ENCODE data around the gene NANOG.
"Not testable (repeated sequence)": the region's sequence is repeated elsewhere in the genome, so short reads cannot be mapped to it uniquely, and the experiment has no call there.

The NANOG gene

DNA sequence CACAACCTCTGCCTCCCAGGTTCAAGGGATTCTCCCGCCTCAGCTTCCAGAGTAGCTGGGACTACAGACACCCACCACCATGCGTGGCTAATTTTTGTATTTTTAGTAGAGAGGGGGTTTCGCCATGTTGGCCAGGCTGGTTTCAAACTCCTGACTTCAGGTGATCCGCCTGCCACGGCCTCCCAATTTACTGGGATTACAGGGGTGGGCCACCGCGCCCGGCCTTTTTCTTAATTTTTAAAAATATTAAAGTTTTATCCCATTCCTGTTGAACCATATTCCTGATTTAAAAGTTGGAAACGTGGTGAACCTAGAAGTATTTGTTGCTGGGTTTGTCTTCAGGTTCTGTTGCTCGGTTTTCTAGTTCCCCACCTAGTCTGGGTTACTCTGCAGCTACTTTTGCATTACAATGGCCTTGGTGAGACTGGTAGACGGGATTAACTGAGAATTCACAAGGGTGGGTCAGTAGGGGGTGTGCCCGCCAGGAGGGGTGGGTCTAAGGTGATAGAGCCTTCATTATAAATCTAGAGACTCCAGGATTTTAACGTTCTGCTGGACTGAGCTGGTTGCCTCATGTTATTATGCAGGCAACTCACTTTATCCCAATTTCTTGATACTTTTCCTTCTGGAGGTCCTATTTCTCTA is at the start of gene NANOG:
Gene NANOG (plus strand): TSS at position 519 of the 645 bp plus-strand sequence. CDS start 213 bp downstream, outside the sequence.
- not testable (repeated sequence) for DNase-seq

DNA sequence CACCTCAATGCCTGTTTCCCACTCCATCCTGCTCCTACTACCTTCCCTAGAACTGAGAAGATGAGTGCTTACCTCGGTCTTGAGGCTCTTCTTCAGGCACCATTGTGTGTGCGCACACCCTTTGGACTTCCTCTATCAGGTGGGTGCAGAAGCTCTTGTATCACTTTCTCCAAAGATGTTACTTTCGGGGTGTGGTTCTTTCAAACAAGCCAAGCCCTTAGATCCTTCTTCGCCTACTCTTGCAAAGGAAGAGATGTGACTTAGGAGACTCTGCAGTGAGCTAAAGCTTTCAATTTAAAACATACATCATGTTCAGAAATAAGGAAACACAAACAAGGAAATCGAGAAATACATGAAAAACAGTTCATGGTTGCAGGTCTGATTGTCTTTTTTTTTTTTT is 42.0 kb upstream of the NANOG start, which contains the start of gene CLEC4C:
Gene CLEC4C (minus strand): TSS at position 130 of the 400 bp plus-strand sequence. CDS start 27 bp downstream, at position 103.
- no peak for DNase-seq

DNA sequence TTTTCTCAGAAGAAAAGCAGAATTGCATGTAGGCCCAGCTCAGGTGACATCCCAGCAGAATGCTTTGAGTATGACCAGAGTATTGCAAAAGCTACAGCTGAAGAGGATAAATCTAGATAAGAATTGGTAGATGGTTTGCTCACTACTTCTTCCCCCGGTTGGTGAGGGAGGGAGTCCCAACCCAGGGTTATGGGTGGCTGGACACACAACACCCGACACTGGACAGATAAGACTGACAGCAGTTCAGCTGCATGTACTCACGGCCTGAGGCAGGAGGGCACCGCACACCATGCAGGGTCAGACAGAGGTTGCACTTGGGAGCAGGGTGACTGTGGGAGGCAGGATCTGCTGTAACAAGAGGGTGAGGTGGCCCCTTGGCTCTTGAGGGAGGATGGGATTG is 40.4 kb upstream of the NANOG start:
- DNase-seq = no peak

DNA sequence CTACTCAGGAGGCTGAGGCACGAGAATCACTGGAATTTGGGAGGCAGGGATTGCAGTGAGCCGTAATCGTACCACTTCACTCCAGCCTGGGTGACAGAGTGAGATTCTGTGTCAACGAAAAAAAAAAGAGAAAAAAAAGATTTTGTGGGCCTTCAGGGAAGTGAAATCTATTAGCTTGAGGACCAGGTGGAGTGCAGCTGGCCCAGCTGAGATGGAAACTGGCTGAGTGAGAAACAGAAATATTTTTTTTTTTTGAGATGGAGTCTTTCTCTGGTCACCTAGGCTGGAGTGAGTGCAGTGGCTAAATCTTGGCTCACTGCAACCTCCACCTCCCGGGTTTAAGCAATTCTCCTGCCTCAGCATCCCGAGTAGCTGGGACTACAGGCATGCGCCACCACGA is 39.8 kb upstream of the NANOG start:
- DNase-seq = no peak

DNA sequence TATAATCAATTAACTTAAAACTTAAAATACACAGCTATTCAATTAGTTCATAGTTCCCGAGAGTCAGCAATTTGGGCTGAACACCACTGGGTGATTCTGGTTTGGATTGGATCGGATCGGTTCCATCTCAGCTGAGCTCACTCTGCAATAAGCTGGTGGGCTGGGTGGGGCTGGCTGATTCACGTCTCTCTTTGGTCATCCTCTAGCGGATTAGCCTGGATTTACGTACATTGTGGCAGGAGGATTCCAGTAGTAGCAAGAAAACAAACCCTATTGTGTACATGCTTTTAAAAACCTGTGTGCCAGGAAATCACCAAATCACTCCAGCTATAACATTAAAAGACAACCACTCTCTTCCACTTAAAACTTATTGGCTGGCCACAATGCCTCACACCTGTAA is 38.9 kb upstream of the NANOG start:
- DNase-seq = no peak

GRCh38 chr12:7751394-7751793 is 37.8 kb upstream of the NANOG start:
- no peak for DNase-seq

DNA sequence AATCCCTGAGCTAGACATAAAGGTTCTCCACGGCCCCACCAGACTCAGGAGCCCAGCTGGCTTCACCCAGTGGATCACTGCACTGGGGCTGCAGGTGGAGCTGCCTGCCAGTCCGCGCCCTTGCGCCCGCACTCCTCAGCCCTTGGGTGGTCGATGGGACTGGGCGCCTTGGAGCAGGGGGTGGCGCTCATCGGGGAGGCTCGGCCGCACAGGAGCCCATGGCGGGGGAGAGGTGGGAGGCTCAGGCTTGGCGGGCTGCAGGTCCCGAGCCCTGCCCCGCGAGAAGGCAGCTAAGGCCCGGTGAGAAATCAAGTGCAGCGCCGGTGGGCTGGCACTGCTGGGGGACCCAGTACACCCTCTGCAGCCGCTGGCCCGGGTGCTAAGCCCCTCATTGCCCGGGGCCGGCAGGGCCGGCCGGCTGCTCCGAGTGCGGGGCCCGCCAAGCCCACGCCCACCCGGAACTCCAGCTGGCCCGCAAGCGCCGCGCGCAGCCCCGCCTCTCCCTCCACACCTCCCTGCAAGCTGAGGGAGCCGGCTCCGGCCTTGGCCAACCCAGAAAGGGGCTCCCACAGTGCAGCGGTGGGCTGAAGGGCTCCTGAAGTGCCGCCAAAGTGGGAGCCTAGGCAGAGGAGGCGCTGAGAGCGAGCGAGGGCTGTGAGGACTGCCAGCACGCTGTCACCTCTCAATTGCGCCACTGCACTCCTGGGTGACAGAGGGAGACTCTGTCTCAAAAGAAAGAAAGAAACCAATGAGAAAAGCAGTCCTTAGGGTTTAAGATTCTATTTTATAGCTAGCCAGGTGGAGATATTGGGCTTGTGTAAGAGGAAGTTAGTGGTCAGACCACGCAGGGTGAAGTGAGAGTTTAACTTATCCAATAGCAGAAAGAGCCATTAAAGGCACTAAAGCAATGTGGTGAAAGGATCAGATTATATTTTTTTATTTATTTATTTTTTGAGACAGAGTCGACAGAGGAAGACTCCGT is 37.0 kb upstream of the NANOG start:
- not testable (repeated sequence) for DNase-seq

- not testable (repeated sequence) for DNase-seq
These were observed 33.5 kb upstream of the NANOG start for GRCh38 chr12:7755668-7756067.

DNA sequence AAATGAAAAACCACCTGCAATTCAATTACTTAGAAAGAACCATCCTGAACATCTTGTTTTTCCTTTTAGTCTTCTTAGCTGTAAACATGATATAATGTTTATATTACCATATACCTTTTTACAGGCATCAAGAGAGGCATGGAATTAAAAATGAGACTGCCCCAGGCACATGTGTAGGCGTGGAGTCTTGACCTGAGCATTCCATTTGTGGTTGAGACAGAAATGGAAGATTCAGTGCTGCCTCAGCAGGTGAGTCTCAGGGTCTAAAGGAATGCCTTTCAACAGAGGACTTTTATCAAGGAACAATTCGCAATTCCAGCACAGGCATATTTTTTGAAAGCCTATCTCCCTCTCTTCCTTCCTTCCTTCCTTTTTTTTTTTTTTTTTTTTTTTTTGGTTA is 32.2 kb upstream of the NANOG start:
- DNase-seq = no peak

- DNase-seq = no peak
These were observed 30.4 kb upstream of the NANOG start for GRCh38 chr12:7758766-7759140.

GRCh38 chr12:7769999-7770398 is 19.2 kb upstream of the NANOG start:
- DNase-seq = no peak

DNA sequence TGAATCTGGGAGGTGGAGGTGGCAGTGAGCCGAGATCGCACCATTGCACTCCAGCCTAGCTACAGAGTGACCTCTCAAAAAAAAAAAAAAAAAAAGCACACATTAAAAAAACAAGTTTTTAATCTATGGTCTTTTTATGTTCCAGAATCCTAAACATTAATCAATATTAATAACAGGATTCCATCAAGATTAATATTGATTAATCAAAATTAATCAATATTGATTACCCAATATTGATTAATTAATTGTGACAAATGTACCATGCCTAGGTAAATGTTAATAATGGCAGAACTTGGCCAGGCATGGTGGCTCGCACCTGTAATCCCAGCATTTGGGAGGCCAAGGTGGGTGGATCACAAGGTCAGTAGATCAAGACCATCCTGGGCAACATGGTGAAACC is 7.9 kb upstream of the NANOG start:
- no peak for DNase-seq

DNA sequence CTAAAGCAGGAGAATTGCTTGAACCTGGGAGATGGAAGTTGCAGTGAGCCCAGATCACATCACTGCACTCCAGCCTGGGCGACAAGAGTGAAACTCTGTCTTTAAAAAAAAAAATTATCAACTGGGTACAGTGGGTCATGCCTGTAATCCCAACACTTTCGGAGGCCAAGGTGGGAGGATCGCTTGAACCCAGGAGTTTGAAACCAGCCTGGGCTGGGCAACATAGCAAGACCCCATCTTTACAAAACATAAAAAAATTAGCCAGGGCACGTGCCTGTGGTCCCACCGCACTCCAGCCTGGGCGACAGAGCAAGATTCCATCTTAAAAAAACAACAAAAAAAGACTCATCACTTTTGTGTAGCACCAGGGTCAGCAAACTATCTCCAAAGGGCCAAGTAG is 7.1 kb upstream of the NANOG start:
- DNase-seq = no peak

DNA sequence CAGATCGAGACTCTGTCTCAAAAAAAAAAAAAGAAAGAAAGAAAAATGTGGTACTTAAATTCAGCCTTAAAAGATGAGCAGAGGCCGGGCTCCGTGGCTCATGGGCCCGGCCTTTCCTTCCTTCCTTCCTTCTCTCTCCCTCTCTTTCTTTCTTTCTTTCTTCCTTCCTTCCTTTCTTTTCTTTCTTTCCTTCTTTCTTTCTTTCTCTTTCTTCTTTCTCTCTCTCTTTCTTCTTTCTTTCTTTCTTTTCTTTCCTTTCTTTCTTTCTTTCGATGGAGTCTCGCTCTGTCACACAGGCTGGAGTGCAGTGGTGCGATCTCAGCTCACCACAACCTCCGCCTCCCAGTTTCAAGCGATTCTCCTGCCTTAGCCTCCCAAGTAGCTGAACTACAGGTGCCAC is 5.8 kb upstream of the NANOG start:
- DNase-seq = not testable (repeated sequence)

GRCh38 chr12:7784701-7785100 is 4.5 kb upstream of the NANOG start:
- no peak for DNase-seq

GRCh38 chr12:7787574-7788293 is 1.5 kb upstream of the NANOG start:
- no peak for DNase-seq

- DNase-seq = no peak
These were observed 925 bp upstream of the NANOG start for GRCh38 chr12:7788294-7788660.

DNA sequence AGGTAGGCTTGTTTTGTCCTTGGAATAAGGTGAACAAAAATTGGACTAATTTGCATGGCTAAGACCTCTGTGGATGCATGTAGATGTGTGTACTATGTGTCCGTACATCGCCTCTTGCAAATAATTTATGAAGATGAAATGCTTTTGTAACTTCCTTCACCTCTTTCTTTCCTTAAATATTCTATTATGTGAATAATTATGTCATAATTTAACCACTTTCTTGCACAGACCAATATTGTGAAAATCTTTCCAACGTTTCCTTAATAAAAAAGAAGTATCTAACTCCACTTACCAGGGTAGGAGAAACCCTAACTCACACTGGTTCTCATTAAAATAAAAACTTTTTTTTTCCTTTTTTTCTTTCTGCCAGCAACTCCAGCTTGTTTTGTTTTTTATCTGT is 4.0 kb downstream of the NANOG start:
- no peak for DNase-seq

GRCh38 chr12:7797269-7797668 is 8.1 kb downstream of the NANOG start:
- DNase-seq = not testable (repeated sequence)

DNA sequence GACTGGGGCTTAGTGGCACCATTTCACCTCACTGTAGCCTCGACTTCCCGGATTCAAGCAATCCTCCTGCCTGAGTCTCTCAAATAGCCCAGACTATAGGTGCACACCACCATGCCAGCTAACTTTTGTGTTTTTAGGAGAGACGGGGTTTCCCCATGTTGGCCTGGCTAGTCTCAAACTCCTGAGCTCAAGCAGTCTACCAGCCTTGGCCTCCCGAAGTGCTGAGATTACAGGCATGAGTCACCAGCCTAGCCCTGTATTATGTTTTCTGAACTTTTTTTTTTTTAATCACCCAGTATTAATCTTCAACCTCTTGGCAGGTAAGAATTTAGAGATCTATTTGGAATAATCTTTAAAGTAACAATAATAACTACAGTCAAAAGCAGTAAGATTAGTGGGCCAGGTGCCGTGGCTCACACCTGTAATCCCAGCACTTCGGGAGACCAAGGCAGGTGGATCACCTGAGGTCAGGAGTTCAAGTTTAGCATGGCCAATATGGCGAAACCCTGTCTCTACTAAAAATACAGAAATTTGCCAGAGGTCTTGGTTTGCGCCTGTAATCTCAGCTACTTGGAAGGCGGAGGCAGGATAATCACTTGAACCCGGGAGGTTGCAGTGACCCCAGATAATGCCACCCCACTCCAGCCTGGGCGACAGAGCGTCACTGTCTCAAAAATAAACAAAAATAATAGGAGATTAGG is 8.6 kb downstream of the NANOG start:
- no peak for DNase-seq

DNA sequence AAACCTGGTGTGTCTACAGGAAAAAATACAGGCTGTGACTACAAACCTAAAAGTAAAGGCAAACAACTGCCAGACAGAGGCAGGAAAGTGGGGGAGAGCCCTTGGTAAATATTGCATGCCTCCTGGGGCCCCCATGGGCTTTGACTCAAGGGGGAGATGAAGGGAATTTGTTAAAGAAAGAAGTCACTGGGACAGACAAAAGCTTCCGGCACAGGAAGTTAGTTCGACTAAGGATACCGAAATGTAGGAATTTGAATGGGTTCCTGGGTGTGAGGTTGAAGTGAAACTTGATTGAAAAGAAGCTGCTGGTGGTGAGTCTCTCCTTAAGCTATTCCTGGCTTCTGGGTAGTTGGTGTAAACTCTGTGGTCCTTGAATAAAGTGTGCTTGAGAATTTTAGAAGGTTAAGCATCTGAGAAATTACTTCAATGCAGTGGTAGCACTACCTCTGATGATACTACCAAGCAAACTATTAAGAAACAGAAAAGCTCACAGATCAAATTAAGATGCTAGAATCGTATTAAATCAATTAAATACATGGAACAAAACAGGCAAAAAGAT is 9.6 kb downstream of the NANOG start:
- DNase-seq = not testable (repeated sequence)

DNA sequence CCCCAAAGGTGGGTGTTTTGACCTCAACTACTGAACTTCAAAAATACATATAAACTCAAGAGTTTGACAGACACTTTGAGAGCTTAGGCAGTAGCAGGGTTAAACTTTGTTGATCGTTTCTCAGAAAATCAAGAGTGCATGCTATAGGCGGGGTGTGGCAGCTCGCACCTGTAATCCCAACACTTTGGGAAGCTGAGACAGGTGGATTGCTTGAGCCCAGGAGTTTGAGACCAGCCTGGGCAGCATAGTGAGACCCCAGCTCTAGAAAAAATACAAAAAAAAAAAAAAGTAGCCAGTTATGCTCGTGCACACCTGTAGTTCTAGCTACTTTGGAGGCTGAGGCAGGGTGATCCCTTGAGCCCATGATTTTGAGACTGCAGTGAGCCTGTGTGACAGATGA is 12.3 kb downstream of the NANOG start:
- no peak for DNase-seq
